GM18870 (cell line): ENCODE measurements around the gene DSN1.
"Not testable (repeated sequence)": the region's sequence is repeated elsewhere in the genome, so short reads cannot be mapped to it uniquely, and the experiment has no call there.

Source experiments
- ATAC-seq: cut with Tn5 transposase; IDR thresholded peaks from one replicate; pipeline ENCODE4 v1.9.1; 2021; ENCODE audit warnings: moderate library complexity; ENCODE audit not compliant: unreplicated experiment

DSN1 gene, protein sequence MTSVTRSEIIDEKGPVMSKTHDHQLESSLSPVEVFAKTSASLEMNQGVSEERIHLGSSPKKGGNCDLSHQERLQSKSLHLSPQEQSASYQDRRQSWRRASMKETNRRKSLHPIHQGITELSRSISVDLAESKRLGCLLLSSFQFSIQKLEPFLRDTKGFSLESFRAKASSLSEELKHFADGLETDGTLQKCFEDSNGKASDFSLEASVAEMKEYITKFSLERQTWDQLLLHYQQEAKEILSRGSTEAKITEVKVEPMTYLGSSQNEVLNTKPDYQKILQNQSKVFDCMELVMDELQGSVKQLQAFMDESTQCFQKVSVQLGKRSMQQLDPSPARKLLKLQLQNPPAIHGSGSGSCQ

DNA sequence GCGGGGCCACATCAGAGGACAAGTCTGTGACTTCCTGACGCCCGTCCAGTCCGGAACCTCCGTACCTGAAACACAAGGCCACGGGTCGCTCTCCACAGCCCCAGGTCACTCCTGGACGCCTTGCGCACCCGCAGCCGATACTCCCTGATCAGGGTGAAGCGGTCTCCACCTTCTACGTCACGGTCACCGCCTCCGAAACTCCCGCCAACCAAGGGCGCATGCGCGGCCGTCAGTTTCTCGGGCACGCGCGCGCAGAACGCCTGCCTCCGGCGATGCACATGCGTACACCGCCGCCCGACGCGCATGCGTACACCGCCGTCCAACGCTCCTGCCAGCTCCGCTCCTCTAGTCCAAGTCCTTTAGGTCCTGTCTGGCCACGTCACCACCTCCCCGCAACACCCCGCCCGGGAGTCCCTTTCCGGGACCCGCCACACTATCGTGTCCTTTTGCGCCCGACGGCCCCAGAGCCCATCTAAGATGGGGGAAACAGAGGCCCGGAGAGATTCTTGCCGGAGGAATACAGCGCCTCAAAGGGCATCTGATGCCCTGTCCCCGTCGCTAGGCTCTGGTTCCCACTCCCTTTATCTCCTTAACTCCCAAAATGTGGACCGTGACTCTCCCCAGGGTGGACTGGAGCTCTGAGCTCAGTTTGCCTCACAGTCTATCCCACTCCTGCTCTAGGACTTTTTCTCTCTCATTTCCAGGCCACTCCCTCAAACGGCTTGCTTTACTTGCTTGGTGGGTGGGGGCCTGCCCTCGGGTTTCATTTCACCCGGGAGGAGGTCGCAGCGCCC is at the start of gene DSN1:
TSS of gene DSN1 (minus strand) at position 167 of the 794 bp plus-strand sequence. CDS start 2,305 bp downstream, outside the sequence.
- peak; percentile 64 for ATAC-seq

DNA sequence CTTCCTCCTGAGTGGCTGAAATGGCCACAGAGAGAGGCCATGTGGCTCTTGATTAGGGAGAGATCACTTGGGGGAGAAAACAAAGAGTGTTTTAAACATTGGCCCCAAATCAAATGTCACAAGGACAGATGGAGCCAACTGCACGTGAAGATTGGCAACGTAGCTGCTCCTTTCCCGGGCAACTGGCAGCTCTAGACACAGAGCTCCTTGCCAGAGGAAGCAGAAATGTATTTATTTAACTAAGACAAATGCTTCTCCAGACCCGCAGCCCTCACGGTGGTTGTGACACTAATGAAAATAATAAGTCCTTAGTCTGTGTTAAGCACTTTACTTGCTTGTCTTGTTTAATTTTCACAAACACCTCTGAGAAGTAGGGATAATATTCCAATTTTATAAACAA is 49.6 kb upstream of the DSN1 start:
- no peak for ATAC-seq

DNA sequence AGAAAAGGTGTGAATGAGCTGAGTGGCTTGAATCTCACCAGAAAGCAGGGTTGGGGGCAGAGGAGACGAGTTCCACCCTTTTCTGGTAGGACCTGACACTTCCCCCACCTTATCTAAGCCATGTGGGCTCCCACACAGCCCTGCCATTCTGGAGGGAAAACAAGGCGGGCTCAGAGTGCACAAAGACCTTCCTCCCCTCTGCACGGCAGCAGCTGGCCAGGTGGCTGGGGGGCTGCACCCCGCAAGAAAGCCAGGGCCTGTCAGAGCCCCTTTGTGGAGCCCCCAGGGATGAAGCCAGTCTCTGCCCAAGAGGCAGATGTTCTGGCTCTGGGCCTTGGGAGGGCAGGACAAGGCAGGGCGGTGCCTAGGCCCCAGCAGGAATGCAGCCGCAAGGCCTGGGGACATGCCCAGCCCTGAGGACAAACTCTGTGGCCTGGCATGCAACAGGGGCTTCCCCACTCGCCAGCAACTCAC is 48.4 kb upstream of the DSN1 start:
- no peak for ATAC-seq

DNA sequence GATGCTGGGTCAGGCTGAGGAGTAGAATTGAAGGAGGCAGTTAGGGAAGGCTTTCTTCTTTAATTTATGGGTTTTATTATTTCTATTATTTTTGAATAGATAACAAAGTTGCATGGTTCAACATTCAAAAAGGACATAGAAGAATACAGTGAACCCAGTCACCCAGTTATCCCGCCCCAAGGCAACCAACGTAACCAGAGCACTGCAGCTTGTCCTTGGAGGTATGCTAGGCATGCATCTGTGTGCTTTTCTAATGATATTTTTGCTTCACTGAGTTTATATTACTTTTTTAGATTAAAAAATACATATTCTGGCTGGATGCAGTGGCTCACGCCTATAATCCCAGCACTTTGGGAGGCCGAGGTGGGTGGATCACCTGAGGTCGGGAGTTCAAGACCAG is 47.4 kb upstream of the DSN1 start:
- ATAC-seq: no peak

DNA sequence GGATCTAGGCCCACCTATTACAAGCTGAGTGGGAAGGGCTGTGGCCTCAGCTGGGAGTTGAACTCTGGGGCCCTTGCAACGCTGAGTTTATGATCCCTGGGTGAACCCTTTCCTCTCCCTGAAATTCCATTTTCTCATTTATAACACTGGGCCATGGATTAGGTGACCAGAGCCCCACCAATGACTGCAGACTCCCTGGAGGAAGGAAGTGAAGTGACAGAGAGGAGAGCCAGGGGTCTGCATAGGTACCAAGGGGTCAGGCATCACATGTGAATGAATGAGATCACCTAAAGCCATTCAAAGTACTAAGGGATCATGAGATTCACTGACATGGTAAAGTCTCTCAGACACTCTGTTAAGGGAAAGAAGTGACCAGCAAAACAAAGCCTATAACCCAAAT is 46.5 kb upstream of the DSN1 start:
- no peak for ATAC-seq

DNA sequence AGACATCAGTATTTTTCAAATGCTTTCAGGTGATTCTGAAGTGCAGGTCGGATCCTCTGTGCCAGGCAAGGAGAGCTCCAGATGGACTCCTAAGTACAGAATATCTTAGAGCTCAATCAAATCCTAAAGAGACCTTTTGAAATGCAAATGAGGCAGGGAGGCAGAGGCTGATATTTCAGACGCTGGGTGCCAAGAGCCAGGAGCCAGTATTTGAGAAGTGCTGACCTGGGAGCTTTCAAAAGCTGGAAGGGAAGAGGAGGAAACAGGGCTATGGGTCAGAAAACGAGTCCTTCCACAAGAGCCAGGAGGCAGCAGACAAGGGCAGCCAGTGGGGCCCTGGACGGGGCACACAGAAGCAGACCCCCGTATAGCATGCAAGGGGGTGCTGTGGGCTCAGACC is 46.1 kb upstream of the DSN1 start:
- no peak for ATAC-seq

DNA sequence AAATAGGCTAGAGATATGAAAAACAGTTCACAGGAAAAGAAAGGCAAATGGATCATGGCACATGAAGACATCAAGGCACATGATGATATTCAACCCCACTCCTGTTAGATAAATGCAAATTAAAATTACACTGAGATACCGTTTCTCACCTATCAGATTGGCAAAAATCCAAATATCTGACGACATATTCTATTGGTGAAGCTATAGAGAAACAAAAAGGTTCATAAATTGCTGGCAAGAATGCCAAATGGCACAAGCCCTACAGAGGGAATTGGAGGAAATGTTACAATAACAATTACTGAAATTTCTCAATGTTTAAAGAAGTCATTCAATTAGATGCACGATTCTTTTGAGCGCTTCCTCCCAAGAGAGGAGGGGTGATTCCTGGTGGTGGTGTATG is 45.3 kb upstream of the DSN1 start:
- ATAC-seq: no peak

DNA sequence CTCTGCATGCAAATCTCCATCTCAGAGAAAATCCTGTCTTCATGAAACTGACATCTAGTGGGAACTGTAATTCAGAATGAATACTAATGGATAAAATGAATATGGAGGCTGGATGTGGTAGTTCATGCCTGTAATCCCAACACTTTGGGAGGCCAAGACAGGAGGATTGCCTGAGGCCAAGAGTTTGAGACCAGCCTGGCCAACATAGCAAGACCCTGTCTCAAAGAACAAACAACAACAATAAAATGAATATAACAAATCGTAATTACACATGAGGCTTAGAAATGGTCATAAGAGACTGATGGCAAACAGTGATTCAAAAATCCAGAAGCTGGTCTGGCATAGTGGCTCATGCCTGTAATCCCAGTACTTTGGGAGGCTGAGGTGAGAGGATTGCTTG is 44.6 kb upstream of the DSN1 start:
- no peak for ATAC-seq

DNA sequence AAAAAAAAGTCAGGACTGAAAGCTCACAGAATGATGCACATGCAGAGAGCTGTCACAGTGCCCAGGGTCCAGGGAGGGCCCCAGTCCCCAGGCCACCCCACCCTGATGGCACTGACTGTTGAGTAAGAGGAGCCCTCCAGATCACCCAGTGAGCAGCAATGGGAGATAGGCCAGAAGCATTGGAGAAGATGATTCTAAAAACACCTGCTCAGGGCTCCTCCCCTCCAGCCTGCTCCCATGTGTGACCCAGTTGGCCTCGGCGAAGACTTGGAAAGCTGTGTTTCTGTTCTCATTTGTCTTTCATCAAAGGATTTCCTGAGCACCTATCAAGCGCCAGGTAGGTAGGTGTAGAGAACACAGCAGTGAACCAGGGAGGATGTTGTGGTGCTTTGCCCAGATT is 43.9 kb upstream of the DSN1 start:
- no peak for ATAC-seq

DNA sequence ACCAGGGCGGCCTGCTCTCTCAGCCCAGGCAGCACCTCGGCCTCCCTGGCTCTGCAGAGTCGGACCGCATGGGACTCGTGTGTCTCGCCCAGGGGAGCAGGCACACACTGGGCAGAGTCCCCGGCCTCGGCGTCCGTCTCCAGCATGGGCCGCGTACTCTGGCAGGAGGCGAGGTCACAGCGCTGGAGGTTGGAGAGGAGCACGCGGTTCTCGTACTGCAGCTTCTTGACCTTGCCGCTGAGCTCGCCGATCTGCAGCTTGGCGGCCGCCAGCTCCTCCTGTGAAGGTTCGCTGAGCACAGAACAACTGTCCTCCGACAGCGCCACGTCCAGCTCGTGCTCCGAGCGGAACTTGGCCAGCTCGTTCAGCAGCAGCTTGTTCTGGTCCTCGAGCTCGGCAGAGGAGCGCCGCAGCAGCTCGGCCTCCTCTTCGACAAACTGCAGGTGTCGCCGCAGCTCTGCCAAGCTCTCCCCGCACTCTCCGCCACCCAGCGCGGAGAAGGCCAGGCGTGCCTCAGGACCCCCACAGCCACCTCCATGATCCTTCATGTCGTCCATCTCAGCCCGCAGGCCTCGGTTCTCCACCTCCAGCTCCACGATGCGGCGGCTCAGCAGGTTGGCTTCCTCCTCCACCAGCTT is 42.0 kb upstream of the DSN1 start:
- no peak for ATAC-seq

DNA sequence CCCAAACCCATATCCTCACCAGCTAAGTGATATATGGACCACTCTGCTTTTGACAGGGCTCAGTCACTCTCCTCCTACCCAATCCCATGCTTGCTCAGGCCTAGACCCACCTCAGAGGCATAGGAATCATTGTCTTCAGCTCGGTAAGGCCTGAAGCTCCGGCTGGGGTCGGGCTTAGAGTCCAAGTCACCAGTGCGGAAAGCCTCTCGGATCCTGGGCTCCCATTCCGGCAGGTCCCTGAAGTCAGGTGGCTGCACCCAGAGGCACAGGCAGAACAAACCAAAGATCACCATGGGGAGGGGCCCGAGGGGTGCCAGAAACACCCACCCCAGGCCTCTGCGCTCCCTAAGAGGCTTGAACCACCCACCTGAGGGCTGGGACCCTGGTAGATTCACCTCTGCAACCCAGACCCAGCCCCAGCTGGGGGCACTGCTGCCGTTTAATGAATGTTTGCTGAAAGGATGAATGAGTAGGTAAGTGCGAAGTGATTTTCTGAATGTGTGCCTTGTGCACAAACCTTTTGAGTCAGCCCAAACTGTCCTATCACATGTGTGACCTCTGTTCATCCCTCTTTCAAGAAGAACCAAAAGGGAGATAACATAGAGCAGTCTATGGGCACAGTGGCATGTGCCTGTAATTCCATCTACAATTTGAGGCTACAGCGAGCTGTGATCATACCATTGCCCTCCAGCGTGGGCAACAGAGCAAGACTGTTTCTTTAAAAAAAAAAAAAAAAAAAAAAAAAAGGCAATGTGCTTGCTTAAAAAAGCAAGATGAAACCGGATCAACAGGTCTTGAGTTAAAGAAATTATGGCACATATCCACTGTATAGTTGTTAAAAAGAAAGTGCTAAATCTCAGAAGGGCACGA is 39.3 kb upstream of the DSN1 start:
- ATAC-seq: no peak

DNA sequence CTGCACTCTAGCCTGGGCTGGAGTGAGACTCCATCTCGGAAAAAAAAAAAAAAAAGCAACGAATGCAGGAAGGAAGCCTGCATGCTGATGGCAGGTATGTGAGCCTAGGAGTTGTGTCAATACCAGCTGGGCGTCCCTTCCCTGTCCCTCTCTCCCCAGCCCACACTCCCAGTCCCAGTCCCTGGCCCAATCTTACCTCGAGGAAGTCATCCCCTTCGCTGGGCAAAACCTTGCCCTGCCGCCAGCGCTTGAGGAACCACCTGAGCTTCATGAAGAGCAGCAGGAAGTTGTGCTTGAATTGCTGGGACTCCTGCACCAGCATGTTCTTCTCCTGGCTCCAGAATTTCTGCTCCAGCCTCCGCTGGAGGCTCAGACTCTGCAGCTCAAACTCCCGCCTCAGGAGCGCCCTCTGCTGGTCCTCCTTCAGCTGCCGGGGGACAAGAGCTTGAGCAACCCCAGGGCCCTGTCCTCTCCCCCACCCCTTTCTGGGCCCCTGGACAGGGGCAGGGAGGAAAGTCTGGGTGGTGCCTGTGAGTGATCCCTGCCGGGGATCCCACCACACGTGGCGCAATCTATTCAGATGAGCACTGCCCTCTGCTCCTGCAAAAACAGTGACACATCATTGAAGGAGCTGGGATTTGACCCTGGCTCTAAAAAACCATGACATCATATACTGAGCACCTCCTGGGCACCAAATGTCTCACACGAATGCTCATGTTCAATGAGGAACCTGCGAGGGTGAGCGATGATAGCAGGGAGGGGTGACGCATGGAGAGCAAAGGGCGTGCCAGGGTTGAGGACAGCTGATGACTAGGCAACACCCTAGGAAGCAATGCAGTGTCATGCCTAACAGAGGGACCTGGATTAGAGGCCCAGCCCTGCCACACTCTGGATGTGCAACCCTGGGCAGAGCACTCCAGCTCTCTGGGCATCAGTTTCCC is 35.0 kb upstream of the DSN1 start:
- ATAC-seq: no peak

DNA sequence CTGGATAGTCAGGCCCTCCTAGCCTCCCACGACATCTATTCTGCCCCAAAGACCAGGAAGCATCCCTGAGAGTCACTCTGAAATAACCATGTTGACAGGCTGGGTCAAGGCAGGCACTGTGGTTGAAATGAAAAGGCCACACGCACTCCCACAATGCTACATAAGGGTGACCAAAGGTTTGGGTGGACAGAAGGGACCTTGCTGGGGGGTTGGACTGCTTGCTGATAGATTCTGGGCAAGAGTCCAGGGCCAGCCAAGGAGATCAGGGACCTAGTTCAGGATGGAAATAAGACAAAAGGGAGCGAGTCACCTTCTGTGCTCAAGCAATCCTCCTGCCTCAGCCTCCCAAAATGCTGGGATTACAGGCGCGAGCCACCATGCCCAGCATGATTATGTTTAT is 32.5 kb upstream of the DSN1 start:
- ATAC-seq: no peak

DNA sequence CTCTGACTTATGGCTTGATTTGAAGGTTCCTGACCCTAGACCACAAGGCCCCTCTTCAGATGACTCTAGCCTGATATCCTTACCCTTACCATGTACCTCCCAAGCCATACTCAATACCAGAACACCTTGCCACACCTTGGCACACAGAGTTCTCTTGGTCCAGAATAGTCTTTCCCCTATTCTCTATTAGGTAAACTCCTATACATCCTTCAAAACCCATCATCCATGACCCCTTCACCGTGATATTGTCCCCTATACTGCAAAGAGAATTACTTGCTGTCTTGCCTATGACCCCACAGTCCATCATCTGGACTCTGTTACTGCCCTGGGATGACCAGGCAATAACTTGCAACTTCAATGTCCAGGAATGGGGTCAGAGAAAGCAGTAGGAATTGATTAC is 31.8 kb upstream of the DSN1 start:
- no peak for ATAC-seq

DNA sequence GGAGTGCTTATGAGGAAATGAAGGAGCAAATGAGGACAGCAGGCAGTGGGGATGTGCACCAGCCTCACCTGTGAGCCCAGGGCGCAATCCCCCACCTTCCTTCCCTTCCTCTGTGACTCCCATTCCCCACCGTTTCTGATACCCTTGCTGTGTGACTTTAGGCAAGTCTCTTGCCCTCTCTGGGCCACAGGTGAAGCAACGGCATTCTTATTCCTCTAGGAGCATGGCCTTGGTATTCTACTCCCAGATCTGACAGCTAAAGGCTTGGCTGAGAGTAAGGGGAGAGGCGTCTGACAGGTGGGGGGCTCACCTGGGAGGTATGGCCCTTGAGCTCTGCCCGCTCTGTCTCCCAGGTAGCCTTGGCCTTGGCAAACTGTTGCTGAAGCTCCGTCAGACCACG is 30.9 kb upstream of the DSN1 start:
- ATAC-seq: no peak

DNA sequence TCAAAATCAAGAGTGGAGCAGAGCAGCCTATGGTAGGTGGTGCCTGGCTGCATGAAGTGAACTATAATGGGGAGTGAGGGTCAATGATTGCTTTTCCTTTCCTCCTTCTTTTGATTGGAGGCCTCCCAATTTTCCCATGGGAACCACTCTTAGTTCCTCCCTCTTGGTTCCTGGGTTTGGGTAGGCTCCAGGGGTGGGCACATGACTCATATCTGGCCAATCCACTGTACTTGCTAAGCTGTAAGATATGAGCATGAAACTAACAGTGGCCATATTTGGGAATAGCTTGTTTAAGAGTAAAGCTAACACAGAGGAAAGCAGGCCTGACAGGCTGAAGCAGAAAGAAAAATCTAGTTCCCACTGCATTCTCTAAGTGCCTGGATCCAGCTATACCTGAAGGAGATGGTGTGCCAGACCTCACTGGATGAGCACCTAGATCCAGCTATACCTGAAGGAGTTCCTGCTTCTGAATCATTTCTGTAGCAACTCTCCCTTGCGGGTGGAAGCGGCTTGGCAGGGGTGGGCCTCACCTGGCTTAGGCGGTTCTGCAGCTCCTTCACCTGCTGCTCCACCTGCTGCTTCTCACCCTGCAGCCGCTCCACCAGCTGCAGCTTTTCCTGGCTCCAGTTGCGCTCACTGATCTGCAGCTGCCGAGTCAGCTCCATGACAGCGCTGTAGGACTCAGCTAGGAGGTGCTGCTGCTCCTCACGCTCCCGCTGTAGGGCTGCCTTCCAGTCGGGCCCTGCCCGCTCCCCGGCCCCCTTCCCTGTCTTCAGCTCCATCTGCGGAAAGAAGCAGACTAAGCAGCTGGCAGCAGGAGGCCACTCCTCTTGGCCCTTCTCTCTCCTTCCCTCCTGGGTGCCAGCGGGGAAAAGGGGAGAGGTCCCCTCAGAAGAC is 29.0 kb upstream of the DSN1 start:
- ATAC-seq: no peak

DNA sequence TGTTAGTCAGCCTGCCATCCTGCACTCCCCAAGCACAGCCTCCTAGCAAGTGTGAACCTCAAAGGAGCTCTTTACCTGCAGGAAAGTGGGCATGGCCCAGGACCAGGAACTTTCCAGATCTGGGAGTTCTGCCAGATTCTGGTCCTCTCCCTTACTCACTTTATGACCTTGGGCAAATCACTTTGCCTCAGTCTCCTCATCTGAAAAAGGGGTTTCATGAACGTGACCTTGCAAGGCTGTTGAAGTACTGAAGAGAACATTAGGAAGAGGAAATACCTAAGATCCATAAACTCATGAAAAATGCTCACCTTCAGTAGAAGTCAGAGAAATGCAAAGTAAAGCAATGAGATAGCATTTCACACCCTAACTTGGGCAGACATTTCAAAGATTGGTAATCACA is 26.8 kb upstream of the DSN1 start:
- no peak for ATAC-seq

DNA sequence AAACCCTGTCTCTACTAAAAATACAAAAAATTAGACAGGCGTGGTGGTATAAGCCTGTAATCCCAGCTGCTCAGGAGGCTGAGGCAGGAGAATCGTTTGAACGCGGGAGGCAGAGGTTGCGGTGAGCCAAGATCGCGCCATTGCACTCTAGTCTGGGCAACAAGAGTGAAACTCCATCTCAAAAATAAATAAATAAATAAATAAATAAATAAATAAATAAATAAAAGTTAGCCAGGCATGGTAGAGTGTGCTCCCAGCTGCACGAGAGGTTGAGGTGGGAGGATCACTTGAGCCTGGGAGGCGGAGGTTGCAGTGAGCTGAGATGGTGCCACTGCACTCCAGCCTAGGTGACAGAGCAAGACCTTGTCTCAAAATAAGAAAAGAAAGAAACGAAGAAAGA is 25.8 kb upstream of the DSN1 start:
- ATAC-seq: not testable (repeated sequence)

DNA sequence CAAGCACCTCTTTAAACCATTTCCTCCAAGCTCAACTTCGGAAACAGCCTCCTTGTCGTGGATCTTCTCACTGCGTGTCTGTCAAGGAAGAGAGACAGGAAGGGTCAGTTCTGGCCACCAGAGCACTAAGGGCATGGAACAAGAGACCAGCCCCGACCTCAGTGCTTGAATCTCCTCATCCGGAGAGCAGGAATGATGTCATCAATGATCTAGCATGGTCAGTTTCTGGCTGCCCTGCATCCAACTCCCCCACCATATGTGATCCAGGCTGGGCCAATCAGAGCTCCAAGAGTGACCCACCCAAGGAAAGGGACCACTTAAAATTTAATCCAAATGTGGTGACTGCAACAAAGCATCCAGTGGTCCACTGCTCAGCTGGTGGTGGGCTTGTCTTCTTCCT is 23.3 kb upstream of the DSN1 start:
- no peak for ATAC-seq
